Liver (tissue), 9 donors: ENCODE results near the gene PERCC1. TPM values are rescaled to one million over a fixed set of nuclear protein-coding genes. Genes with fewer than 3 reads are reported as not detected.

Experiments used
- DNase-seq: peaks from one replicate; pipeline ENCODE4 v3.0.0-alpha.2; 2017; ENCODE audit warnings: low spot score
- H3K27ac ChIP-seq, 2 donors: one replicate each; pipeline ENCODE4 v1.7.0; 2013; ENCODE audit warnings: inconsistent platforms in 2 of 2, low read length in 2 of 2, control low read depth in 1 of 2, low read depth in 1 of 2, mild to moderate bottlenecking in 1 of 2
- H3K27me3 ChIP-seq, 4 donors: one replicate each; pipeline versions ENCODE4 v1.6.1 to v1.7.0; 2013; ENCODE audit warnings: low read length in 3 of 4, inconsistent platforms in 1 of 4, mild to moderate bottlenecking in 1 of 4, moderate library complexity in 1 of 4; ENCODE audit not compliant: control insufficient read depth in 4 of 4, insufficient read depth in 4 of 4
- H3K36me3 ChIP-seq, 4 donors: one replicate each; pipeline versions ENCODE4 v1.6.1 to v1.7.0; 2013; ENCODE audit warnings: low read length in 3 of 4, mild to moderate bottlenecking in 3 of 4, low read depth in 1 of 4, moderate library complexity in 1 of 4; ENCODE audit not compliant: control insufficient read depth in 4 of 4, insufficient read depth in 3 of 4
- H3K4me1 ChIP-seq, 4 donors: one replicate each; pipeline versions ENCODE4 v1.6.1 to v1.7.0; 2013; ENCODE audit warnings: low read length in 3 of 4, mild to moderate bottlenecking in 3 of 4, moderate library complexity in 1 of 4; ENCODE audit not compliant: control insufficient read depth in 4 of 4, insufficient read depth in 4 of 4
- H3K4me3 ChIP-seq, 3 donors: one replicate each; pipeline versions ENCODE4 v1.6.1 to v1.7.0; 2013; ENCODE audit warnings: low read length in 3 of 3, control low read depth in 1 of 3, low read depth in 1 of 3, mild to moderate bottlenecking in 1 of 3
- H3K9ac ChIP-seq, 2 donors: one replicate each; pipeline ENCODE4 v1.7.0; 2013; ENCODE audit warnings: low read length in 2 of 2, mild to moderate bottlenecking in 2 of 2, moderate library complexity in 2 of 2, control low read depth in 1 of 2, low read depth in 1 of 2
- H3K9me3 ChIP-seq, 4 donors: one replicate each; pipeline versions ENCODE4 v1.6.1 to v1.7.0; 2013; ENCODE audit warnings: low read length in 3 of 4; ENCODE audit not compliant: control insufficient read depth in 4 of 4
- ATF3 ChIP-seq: IDR thresholded peaks from 2 replicates; pipeline ENCODE4 v1.6.1; 2016; ENCODE audit warnings: antibody characterized with exemption
- CTCF ChIP-seq: fragments of 150-350 bp; IDR thresholded peaks from 2 replicates; pipeline ENCODE4 v1.5.1; 2017; ENCODE audit warnings: improper control_type of control experiment, low read depth, low read length; ENCODE audit not compliant: missing input control
- FOXA1 ChIP-seq: IDR thresholded peaks from 2 replicates; pipeline ENCODE4 v1.6.1; 2016; ENCODE audit warnings: antibody characterized with exemption
- FOXA2 ChIP-seq: IDR thresholded peaks from 2 replicates; pipeline ENCODE4 v1.6.1; 2016; ENCODE audit warnings: antibody characterized with exemption
- JUND ChIP-seq, 2 donors: IDR thresholded peaks; 2 replicates each; pipeline ENCODE4 v1.6.1; 2016; ENCODE audit warnings: antibody characterized with exemption in 2 of 2
- NR2F2 ChIP-seq: IDR thresholded peaks from 2 replicates; pipeline ENCODE4 v1.6.1; 2016; ENCODE audit warnings: antibody characterized with exemption
- TAF1 ChIP-seq: conservative IDR thresholded peaks from 2 replicates; pipeline ENCODE4 v1.6.1; 2016; ENCODE audit warnings: antibody characterized with exemption, mild to moderate bottlenecking
- YY1 ChIP-seq: IDR thresholded peaks from 2 replicates; pipeline ENCODE4 v1.6.1; 2016; ENCODE audit warnings: antibody characterized with exemption, mild to moderate bottlenecking
- ZBTB33 ChIP-seq: IDR thresholded peaks from 2 replicates; pipeline ENCODE4 v1.6.1; 2016; ENCODE audit warnings: antibody characterized with exemption
- WGBS: extraction: QIAGEN DNeasy Blood & Tissue Kit; methylation state at CpG from one replicate; pipeline ENCODE4 v1.1.7; 2013; 5-methylcytosine and 5-hydroxymethylcytosine counted together
- polyA plus RNA-seq, 2 donors: library from polyadenylated mRNA; stranded (reverse) in 1 of 2; unstranded in 1 of 2; fragments of 200-250 nt in 1 of 2; fragments of >200 nt in 1 of 2; fragmentation: Nextera tagmentation in 1 of 2; extraction: Ambion mirVana in 1 of 2; gene quantifications; one replicate each; pipeline versions ENCODE4 v1.2.1 to v1.2.3, GENCODE V29; 2013 to 2015
- total RNA-seq, 2 donors: library from RNA; depleted of rRNA; stranded (reverse); fragments of >200 nt; gene quantifications; one replicate each; pipeline ENCODE4 v1.2.3, GENCODE V29; 2014
- donor health status: healthy.
- donor health status: healthy.
- donor health status: healthy.
- donor health status: healthy.
- donor health status: healthy.

Gene PERCC1
- total and polyA plus RNA-seq, 4 donors, result 0.50 to 4.7 TPM; not detected in 2

GRCh38 chr16:1456951-1457350 lies 26.1 kb downstream of the PERCC1 start:
- H3K27me3 ChIP-seq, result no peaks in the 10 kb centered on the region
- DNase-seq, result no peak
- peaks cover 0 to 58% (median 10%) of the 10 kb centered on the region in 4 donors for H3K36me3 ChIP-seq
- TF ChIP-seq ZBTB33 (no peak), FOXA2 (no peak), ATF3 (no peak), NR2F2 (no peak)
- WGBS, result 95% methylated on average over 16 of the region's 16 CpGs
- no peaks in the 10 kb centered on the region for H3K9me3 ChIP-seq
- H3K27ac ChIP-seq, result no peak overlapping the region
- no peak overlapping the region for H3K4me3 ChIP-seq
- H3K9ac ChIP-seq, result no peak overlapping the region
- H3K4me1 ChIP-seq, result no peaks in the 10 kb centered on the region

GRCh38 chr16:1457489-1458245 lies 26.8 kb downstream of the PERCC1 start:
- Histone ChIP-seq H3K27me3 (no peaks in the 10 kb centered on the region), H3K36me3 (peaks cover 0 to 52% (median 9%) of the 10 kb centered on the region in 4 donors), H3K9me3 (no peaks in the 10 kb centered on the region), H3K27ac (no peak overlapping the region), H3K9ac (no peak overlapping the region), H3K4me1 (no peaks in the 10 kb centered on the region), H3K4me3 (no peak overlapping the region)
- WGBS, result 92% methylated on average over 42 of the region's 42 CpGs
- DNase-seq, result no peak
- TF ChIP-seq JUND (IDR thresholded peaks at IDR 0.05) (no peak), FOXA1 (no peak), YY1 (no peak), TAF1 (no peak)

- H3K27ac ChIP-seq, result no peak overlapping the region
- no peaks in the 10 kb centered on the region for H3K9me3 ChIP-seq
- H3K4me3 ChIP-seq, result no peak overlapping the region
- H3K9ac ChIP-seq, result no peak overlapping the region
- 95% methylated on average over 26 of the region's 26 CpGs for WGBS
- H3K4me1 ChIP-seq, result no peaks in the 10 kb centered on the region
- H3K36me3 ChIP-seq, result peaks cover 0 to 49% (median 9%) of the 10 kb centered on the region in 4 donors
- no peaks in the 10 kb centered on the region for H3K27me3 ChIP-seq
- TF ChIP-seq ATF3 (no peak), CTCF (no peak), NR2F2 (no peak)
- no peak for DNase-seq
Measured at GRCh38 chr16:1458336-1458976, 27.6 kb downstream of the PERCC1 start.
